Mucosa of rectum (tissue), 2 donors: ENCODE measurements around the gene NR3C1.
A peak's percentile ranks its signal among the peaks of the same experiment; 100 is the strongest.

ENCODE experiments used
- H3K27ac ChIP-seq, 2 donors: one replicate each; pipeline ENCODE4 v1.7.0; 2013; ENCODE audit warnings: inconsistent platforms in 2 of 2, low read depth in 2 of 2, low read length in 2 of 2
- H3K27me3 ChIP-seq, 2 donors: one replicate each; pipeline ENCODE4 v1.7.0; 2013; ENCODE audit warnings: low read length in 2 of 2; ENCODE audit not compliant: control insufficient read depth in 2 of 2, insufficient read depth in 2 of 2
- H3K36me3 ChIP-seq, 2 donors: one replicate each; pipeline ENCODE4 v1.7.0; 2013; ENCODE audit warnings: low read length in 2 of 2; ENCODE audit not compliant: control insufficient read depth in 2 of 2, insufficient read depth in 2 of 2
- H3K4me1 ChIP-seq, 2 donors: one replicate each; pipeline ENCODE4 v1.7.0; 2013; ENCODE audit warnings: low read length in 2 of 2, mild to moderate bottlenecking in 1 of 2; ENCODE audit not compliant: control insufficient read depth in 2 of 2, insufficient read depth in 2 of 2
- H3K4me3 ChIP-seq, 2 donors: one replicate each; pipeline ENCODE4 v1.7.0; 2013; ENCODE audit warnings: low read length in 2 of 2
- H3K9ac ChIP-seq, 2 donors: one replicate each; pipeline ENCODE4 v1.7.0; 2013; ENCODE audit warnings: low read length in 2 of 2, low read depth in 1 of 2, mild to moderate bottlenecking in 1 of 2
- H3K9me3 ChIP-seq, 2 donors: one replicate each; pipeline ENCODE4 v1.7.0; 2013; ENCODE audit warnings: low read length in 2 of 2; ENCODE audit not compliant: control insufficient read depth in 2 of 2
- donor health status: healthy.
- donor health status: Normal muscosa, but diverticular disease.

Gene NR3C1

GRCh38 chr5:143230676-143230996 is 172.8 kb downstream of the NR3C1 start:
- Histone ChIP-seq H3K4me3 (no peak overlapping the region), H3K27me3 (no peaks in the 10 kb centered on the region), H3K9ac (no peak overlapping the region)

GRCh38 chr5:143229896-143230675 is 173.4 kb downstream of the NR3C1 start:
- no peaks in the 10 kb centered on the region for H3K27me3 ChIP-seq
- no peaks in the 10 kb centered on the region for H3K36me3 ChIP-seq
- H3K27ac ChIP-seq = peak overlapping the region in 1 of 2 donors; percentile 25
- no peak overlapping the region for H3K9ac ChIP-seq
- peaks cover 0 to 3% of the 10 kb centered on the region in 2 donors for H3K4me1 ChIP-seq
- no peaks in the 10 kb centered on the region for H3K9me3 ChIP-seq
- H3K4me3 ChIP-seq = no peak overlapping the region

More at GRCh38 chr5:143230676-143230996, 172.8 kb downstream of the NR3C1 start:
- Histone ChIP-seq H3K27ac (no peak overlapping the region), H3K4me1 (peaks cover 0 to 3% of the 10 kb centered on the region in 2 donors), H3K36me3 (no peaks in the 10 kb centered on the region), H3K9me3 (no peaks in the 10 kb centered on the region)

GRCh38 chr5:143229426-143229895 is 174.0 kb downstream of the NR3C1 start:
- no peaks in the 10 kb centered on the region for H3K36me3 ChIP-seq
- no peak overlapping the region for H3K9ac ChIP-seq
- H3K4me3 ChIP-seq = no peak overlapping the region
- no peaks in the 10 kb centered on the region for H3K27me3 ChIP-seq
- peaks cover 0 to 3% of the 10 kb centered on the region in 2 donors for H3K4me1 ChIP-seq
- H3K9me3 ChIP-seq = no peaks in the 10 kb centered on the region
- peak overlapping the region in 1 of 2 donors; percentile 25 for H3K27ac ChIP-seq

- Histone ChIP-seq H3K4me1 (peaks cover 0 to 3% of the 10 kb centered on the region in 2 donors), H3K9me3 (no peaks in the 10 kb centered on the region), H3K36me3 (no peaks in the 10 kb centered on the region), H3K27ac (no peak overlapping the region), H3K27me3 (no peaks in the 10 kb centered on the region), H3K4me3 (no peak overlapping the region), H3K9ac (no peak overlapping the region)
These were observed 174.7 kb downstream of the NR3C1 start for GRCh38 chr5:143228597-143229293.
